CD4-positive, alpha-beta T cell (primary cell): ENCODE measurements around the gene TMEM62. TPM values are rescaled to one million over a fixed set of nuclear protein-coding genes. Genes with fewer than 3 reads are reported as not detected.

ENCODE experiments used
- ATAC-seq: fragments of 200-7000 bp; cut with Tn5 transposase; one replicate; pipeline ENCODE4 v1.10.0; 2022; ENCODE audit warnings: mild to moderate bottlenecking; ENCODE audit not compliant: poor library complexity
- CTCF ChIA-PET: fragments of 350-600 bp; sonication (Branson Sonifier 250); formaldehyde crosslinking; loops from one replicate; lab custom pipeline; 2021; ENCODE audit warnings: antibody characterized with exemption, inconsistent platforms; lab: Charles Lee
- POLR2A ChIA-PET: fragments of 350-600 bp; sonication (Branson Sonifier 250); formaldehyde crosslinking; loops from one replicate; lab custom pipeline; 2021; ENCODE audit warnings: antibody characterized with exemption, inconsistent platforms; lab: Charles Lee
- DNase-seq, 14 experiments: peaks; one replicate each; pipeline ENCODE4 v3.0.0-alpha.2; 2013 to 2020; ENCODE audit warnings: mixed read lengths in 2 of 14
- H3K27ac ChIP-seq, 2 donors: one replicate each; pipeline versions ENCODE4 v1.5.1 to v1.7.0; 2013; ENCODE audit warnings: low read length in 2 of 2, low read depth in 1 of 2, mild to moderate bottlenecking in 1 of 2
- H3K27me3 ChIP-seq, 2 experiments: 1 replicate in 1 of 2; 2 replicates in 1 of 2; pipeline versions ENCODE4 v1.6.1 to v1.7.0; 2013; ENCODE audit warnings: low read length in 2 of 2, control low read depth in 1 of 2, mild to moderate bottlenecking in 1 of 2, moderate library complexity in 1 of 2; ENCODE audit not compliant: insufficient read depth in 2 of 2, control insufficient read depth in 1 of 2
- H3K36me3 ChIP-seq: one replicate; pipeline ENCODE4 v1.6.1; 2013; ENCODE audit warnings: low read length, control low read depth; ENCODE audit not compliant: insufficient read depth
- H3K4me1 ChIP-seq: one replicate; pipeline ENCODE4 v1.6.1; 2013; ENCODE audit warnings: low read length, control low read depth; ENCODE audit not compliant: insufficient read depth
- H3K4me3 ChIP-seq: one replicate; pipeline ENCODE4 v1.5.1; 2013; ENCODE audit warnings: mild to moderate bottlenecking, low read length, moderate library complexity
- H3K9me3 ChIP-seq, 2 experiments: 1 replicate in 1 of 2; 2 replicates in 1 of 2; pipeline versions ENCODE4 v1.6.1 to v1.7.0; 2013; ENCODE audit warnings: low read length in 2 of 2, mild to moderate bottlenecking in 2 of 2, control low read depth in 1 of 2, moderate library complexity in 1 of 2; ENCODE audit not compliant: control insufficient read depth in 1 of 2, insufficient read depth in 1 of 2
- H3K27ac Mint-ChIP-seq: one replicate; pipeline ENCODE4 v1.8.0; 2020; ENCODE audit warnings: mixed read lengths
- H3K27me3 Mint-ChIP-seq: one replicate; pipeline ENCODE4 v1.8.0; 2021; ENCODE audit warnings: mixed read lengths
- H3K36me3 Mint-ChIP-seq: one replicate; pipeline ENCODE4 v1.8.0; 2021; ENCODE audit warnings: low read depth, mixed read lengths
- H3K4me1 Mint-ChIP-seq: one replicate; pipeline ENCODE4 v1.8.0; 2021; ENCODE audit warnings: low read depth, mixed read lengths
- H3K4me3 Mint-ChIP-seq: one replicate; pipeline ENCODE4 v1.8.0; 2020; ENCODE audit warnings: mild to moderate bottlenecking, mixed read lengths
- H3K9me3 Mint-ChIP-seq: one replicate; pipeline ENCODE4 v1.8.0; 2020; ENCODE audit warnings: mixed read lengths
- intact Hi-C, 2 experiments: fragments of 100-400 bp; cut with DNase I in 1 of 2; cut with micrococcal nuclease in 1 of 2; formaldehyde crosslinking; loops; one replicate each; pipeline versions ENCODE4 v1.15.1 to v1.9.0; 2023 to 2025; cut with DNase I, micrococcal nuclease
- total RNA-seq, 174 experiments: library from RNA in 2 of 174; stranded (reverse) in 2 of 174; gene quantifications; one replicate each; pipeline ENCODE4 v1.2.3 and lab custom pipeline; 2021 to 2026
- TF ChIP-seq, protein P1 (sequence below): fragments of 200-600 bp; IDR thresholded peaks from one replicate; pipeline ENCODE4 v1.8.0; 2022; ENCODE audit warnings: antibody characterized with exemption, mild to moderate bottlenecking

TMEM62 gene
- total RNA-seq, 2 experiments from 2014 or later, result 17.5 to 22.5 TPM

DNA sequence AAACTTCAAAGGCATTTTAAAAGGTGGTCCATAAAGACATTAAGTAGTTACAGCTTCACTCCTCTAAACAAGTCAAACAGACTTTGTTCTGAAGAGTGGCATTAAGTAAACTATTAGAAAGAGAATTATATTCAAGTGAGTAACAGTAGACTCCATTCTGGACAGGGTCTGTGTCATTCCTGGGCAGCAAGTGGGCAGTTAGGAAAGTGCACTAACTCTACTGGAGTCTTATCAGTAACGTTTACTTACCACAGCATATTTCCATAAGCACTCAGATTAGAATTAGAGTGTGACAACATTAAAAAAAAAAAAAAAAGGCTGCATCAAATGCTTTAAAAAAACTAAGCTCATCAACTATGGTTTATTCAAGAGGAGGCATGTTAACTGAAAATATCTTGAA is 38.1 kb upstream of the TMEM62 start:
- Histone ChIP-seq H3K4me1 (peaks cover 6% of the 10 kb centered on the region), H3K27me3 (no peaks in the 10 kb centered on the region), H3K27ac (no peak overlapping the region), H3K4me3 (no peak overlapping the region), H3K36me3 (peaks cover 17% of the 10 kb centered on the region), H3K9me3 (no peaks in the 10 kb centered on the region)
- intact Hi-C loops, result no loop called here
- Mint-ChIP-seq H3K4me3 (no peak overlapping the region), H3K4me1 (peaks cover 71% of the 10 kb centered on the region), H3K27me3 (no peaks in the 10 kb centered on the region), H3K9me3 (no peaks in the 10 kb centered on the region), H3K27ac (no peak overlapping the region), H3K36me3 (peaks cover 63% of the 10 kb centered on the region)
- CTCF ChIA-PET, result no interaction called here
- no peak for ATAC-seq
- POLR2A ChIA-PET, result no interaction called here
- DNase-seq, result no peak
- TF ChIP-seq, protein P1, sequence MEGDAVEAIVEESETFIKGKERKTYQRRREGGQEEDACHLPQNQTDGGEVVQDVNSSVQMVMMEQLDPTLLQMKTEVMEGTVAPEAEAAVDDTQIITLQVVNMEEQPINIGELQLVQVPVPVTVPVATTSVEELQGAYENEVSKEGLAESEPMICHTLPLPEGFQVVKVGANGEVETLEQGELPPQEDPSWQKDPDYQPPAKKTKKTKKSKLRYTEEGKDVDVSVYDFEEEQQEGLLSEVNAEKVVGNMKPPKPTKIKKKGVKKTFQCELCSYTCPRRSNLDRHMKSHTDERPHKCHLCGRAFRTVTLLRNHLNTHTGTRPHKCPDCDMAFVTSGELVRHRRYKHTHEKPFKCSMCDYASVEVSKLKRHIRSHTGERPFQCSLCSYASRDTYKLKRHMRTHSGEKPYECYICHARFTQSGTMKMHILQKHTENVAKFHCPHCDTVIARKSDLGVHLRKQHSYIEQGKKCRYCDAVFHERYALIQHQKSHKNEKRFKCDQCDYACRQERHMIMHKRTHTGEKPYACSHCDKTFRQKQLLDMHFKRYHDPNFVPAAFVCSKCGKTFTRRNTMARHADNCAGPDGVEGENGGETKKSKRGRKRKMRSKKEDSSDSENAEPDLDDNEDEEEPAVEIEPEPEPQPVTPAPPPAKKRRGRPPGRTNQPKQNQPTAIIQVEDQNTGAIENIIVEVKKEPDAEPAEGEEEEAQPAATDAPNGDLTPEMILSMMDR, result no peak

DNA sequence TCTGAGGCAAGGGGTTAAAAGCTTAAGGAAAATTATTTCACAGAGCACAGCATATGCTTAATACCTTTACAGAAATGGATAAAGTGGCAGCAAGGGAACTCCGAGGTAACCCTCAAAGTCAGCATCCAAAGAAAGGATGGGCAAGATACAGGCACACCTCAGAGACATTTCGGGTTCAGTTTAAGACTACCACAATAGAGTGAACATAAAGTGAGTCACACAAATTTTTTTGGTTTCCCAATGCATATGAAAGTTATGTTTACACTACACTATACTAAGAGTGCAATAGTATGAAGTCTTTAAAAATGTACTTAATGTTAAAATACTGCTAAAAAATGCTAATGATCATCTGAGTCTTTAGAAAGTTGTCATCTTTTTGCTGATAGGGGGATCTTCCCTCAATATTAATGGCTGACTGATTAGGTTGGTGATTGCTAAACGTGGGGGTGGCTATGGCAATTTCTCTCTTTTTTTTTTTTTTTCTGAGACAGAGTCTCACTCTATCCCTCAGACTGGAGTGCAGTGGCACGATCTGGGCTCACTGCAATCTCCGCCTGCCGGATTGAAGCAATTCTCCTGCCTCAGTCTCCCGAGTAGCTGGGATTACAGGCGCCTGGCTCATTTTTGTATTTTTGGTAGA is 37.6 kb upstream of the TMEM62 start:
- TF ChIP-seq, protein P1, result no peak
- Histone ChIP-seq H3K27ac (no peak overlapping the region), H3K36me3 (peaks cover 21% of the 10 kb centered on the region), H3K27me3 (no peaks in the 10 kb centered on the region), H3K9me3 (no peaks in the 10 kb centered on the region), H3K4me3 (no peak overlapping the region), H3K4me1 (peaks cover 6% of the 10 kb centered on the region)
- Mint-ChIP-seq H3K4me3 (no peak overlapping the region), H3K27me3 (no peaks in the 10 kb centered on the region), H3K27ac (no peak overlapping the region), H3K36me3 (peaks cover 65% of the 10 kb centered on the region), H3K4me1 (peaks cover 71% of the 10 kb centered on the region), H3K9me3 (no peaks in the 10 kb centered on the region)
- ChIA-PET CTCF (no interaction called here), POLR2A (no interaction called here)
- intact Hi-C loops, result no loop called here
- DNase-seq (no peak), ATAC-seq (no peak)

DNA sequence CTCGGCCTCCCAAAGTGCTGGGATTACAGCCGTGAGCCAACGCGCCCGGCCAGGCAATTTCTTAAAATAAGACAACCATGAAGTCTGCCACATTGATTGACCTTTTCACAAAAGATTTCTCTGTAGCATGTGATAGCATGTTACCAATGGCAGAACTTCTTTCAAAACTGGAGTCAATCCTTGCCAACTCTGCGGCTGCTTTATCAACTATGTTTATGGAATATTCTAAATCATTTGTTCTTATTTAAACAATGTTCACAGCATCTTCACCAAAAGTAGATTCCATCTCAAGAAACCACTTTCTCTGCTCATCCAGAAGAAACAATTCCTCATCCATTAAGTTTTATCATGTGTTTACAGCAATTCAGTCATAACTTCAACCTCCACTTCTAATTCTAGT is 37.0 kb upstream of the TMEM62 start:
- Histone ChIP-seq H3K36me3 (peaks cover 26% of the 10 kb centered on the region), H3K4me1 (peaks cover 12% of the 10 kb centered on the region), H3K27ac (no peak overlapping the region), H3K9me3 (no peaks in the 10 kb centered on the region), H3K4me3 (no peak overlapping the region), H3K27me3 (no peaks in the 10 kb centered on the region)
- intact Hi-C loops, result no loop called here
- TF ChIP-seq, protein P1, result no peak
- Mint-ChIP-seq H3K36me3 (peaks cover 71% of the 10 kb centered on the region), H3K4me1 (peaks cover 77% of the 10 kb centered on the region), H3K27ac (no peak overlapping the region), H3K27me3 (no peaks in the 10 kb centered on the region), H3K9me3 (no peaks in the 10 kb centered on the region), H3K4me3 (no peak overlapping the region)
- ChIA-PET POLR2A (no interaction called here), CTCF (no interaction called here)
- DNase-seq, result no peak
- no peak for ATAC-seq
